ENCODE results near the gene KRTAP2-1. TPM values are rescaled to one million over a fixed set of nuclear protein-coding genes. Genes with fewer than 3 reads are reported as not detected.

Gene KRTAP2-1
- total RNA-seq, 2 donors from 2014 or later: not detected

DNA sequence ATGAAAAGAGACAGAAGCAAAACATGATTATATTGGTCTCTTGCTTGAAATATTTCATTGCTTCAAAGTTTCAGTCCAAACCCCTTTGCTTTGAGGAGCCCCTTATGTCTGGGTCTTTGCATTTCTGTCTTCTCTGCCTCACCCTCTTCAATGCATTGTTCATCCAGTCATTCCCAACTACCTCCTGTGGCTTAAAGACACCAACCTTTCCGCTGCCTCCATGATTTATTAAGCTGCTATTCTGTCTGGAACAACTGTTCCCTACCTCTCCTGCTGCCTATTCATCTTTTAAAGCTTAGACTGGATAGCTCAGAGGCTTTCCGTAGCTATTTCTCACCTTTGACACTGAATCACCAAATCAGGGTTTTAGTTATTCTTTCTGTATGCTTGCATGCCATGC, 49.8 kb downstream of the KRTAP2-1 start:
- Histone ChIP-seq H3K4me3 (no peak overlapping the region), H3K9me3 (no peaks in the 10 kb centered on the region), H3K4me1 (no peaks in the 10 kb centered on the region), H3K27me3 (no peaks in the 10 kb centered on the region), H3K27ac (no peak overlapping the region), H3K36me3 (no peaks in the 10 kb centered on the region)
- TF ChIP-seq, protein P1, sequence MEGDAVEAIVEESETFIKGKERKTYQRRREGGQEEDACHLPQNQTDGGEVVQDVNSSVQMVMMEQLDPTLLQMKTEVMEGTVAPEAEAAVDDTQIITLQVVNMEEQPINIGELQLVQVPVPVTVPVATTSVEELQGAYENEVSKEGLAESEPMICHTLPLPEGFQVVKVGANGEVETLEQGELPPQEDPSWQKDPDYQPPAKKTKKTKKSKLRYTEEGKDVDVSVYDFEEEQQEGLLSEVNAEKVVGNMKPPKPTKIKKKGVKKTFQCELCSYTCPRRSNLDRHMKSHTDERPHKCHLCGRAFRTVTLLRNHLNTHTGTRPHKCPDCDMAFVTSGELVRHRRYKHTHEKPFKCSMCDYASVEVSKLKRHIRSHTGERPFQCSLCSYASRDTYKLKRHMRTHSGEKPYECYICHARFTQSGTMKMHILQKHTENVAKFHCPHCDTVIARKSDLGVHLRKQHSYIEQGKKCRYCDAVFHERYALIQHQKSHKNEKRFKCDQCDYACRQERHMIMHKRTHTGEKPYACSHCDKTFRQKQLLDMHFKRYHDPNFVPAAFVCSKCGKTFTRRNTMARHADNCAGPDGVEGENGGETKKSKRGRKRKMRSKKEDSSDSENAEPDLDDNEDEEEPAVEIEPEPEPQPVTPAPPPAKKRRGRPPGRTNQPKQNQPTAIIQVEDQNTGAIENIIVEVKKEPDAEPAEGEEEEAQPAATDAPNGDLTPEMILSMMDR (IDR thresholded peaks at IDR 0.05): no peak
- no peak for DNase-seq (ENCODE audit: low spot score)

- Histone ChIP-seq H3K4me1 (no peaks in the 10 kb centered on the region), H3K27me3 (no peaks in the 10 kb centered on the region), H3K4me3 (no peak overlapping the region), H3K9me3 (no peaks in the 10 kb centered on the region), H3K27ac (no peak overlapping the region), H3K36me3 (no peaks in the 10 kb centered on the region)
- TF ChIP-seq, protein P1 (IDR thresholded peaks at IDR 0.05): no peak
- no peak for DNase-seq (ENCODE audit: low spot score)
Measured at GRCh38 chr17:40996829-40997228, 50.3 kb downstream of the KRTAP2-1 start.

Other genes starting within 250 kb of the KRTAP2-1 start
- gene KRT28, start 247.4 kb downstream of the KRTAP2-1 start, total RNA-seq: not detected
- 10 to 100 TPM; 18.9 to 21.5 TPM for gene KRT10, start 224.7 kb downstream of the KRTAP2-1 start, total RNA-seq
- not detected for gene KRT12, start 180.1 kb downstream of the KRTAP2-1 start, total RNA-seq
- gene KRT20, start 162.1 kb downstream of the KRTAP2-1 start, total RNA-seq: not detected
- gene KRT23, start 109.7 kb downstream of the KRTAP2-1 start, total RNA-seq: not detected
- not detected for gene KRT39, start 80.4 kb downstream of the KRTAP2-1 start, total RNA-seq
- not detected for gene KRT40, start 63.0 kb downstream of the KRTAP2-1 start, total RNA-seq
- not detected for gene KRTAP3-3, start 53.2 kb downstream of the KRTAP2-1 start, total RNA-seq
- not detected for gene KRTAP3-2, start 47.4 kb downstream of the KRTAP2-1 start, total RNA-seq
- not detected for gene KRTAP3-1, start 38.2 kb downstream of the KRTAP2-1 start, total RNA-seq
- not detected for gene KRTAP1-5, start 20.1 kb downstream of the KRTAP2-1 start, total RNA-seq
- not detected for gene KRTAP1-4, start 17.1 kb downstream of the KRTAP2-1 start, total RNA-seq
- under 1 TPM in 1 of 2 donors, not detected in 1; 0.39 TPM for gene KRTAP1-3, start 12.4 kb downstream of the KRTAP2-1 start, total RNA-seq
- not detected for gene KRTAP1-1, start 5.9 kb downstream of the KRTAP2-1 start, total RNA-seq
- gene KRTAP2-2, start 7.9 kb upstream of the KRTAP2-1 start, total RNA-seq: not detected
- gene KRTAP2-3, start 12.8 kb upstream of the KRTAP2-1 start, total RNA-seq: not detected
- not detected for gene KRTAP2-4, start 18.6 kb upstream of the KRTAP2-1 start, total RNA-seq
- gene KRTAP4-7, start 36.8 kb upstream of the KRTAP2-1 start, total RNA-seq: not detected
- gene KRTAP4-8, start 50.8 kb upstream of the KRTAP2-1 start, total RNA-seq: not detected
- not detected for gene KRTAP4-16, start 54.9 kb upstream of the KRTAP2-1 start, total RNA-seq
- not detected for gene KRTAP4-9, start 58.1 kb upstream of the KRTAP2-1 start, total RNA-seq
- gene KRTAP4-11, start 71.1 kb upstream of the KRTAP2-1 start, total RNA-seq: not detected
- gene KRTAP4-12, start 76.9 kb upstream of the KRTAP2-1 start, total RNA-seq: not detected
- gene KRTAP4-6, start 93.2 kb upstream of the KRTAP2-1 start, total RNA-seq: not detected
- not detected for gene KRTAP4-5, start 102.5 kb upstream of the KRTAP2-1 start, total RNA-seq
- not detected for gene KRTAP4-4, start 113.4 kb upstream of the KRTAP2-1 start, total RNA-seq
- gene KRTAP4-3, start 120.9 kb upstream of the KRTAP2-1 start, total RNA-seq: not detected
- gene KRTAP4-2, start 130.9 kb upstream of the KRTAP2-1 start, total RNA-seq: not detected
- not detected for gene KRTAP4-1, start 137.6 kb upstream of the KRTAP2-1 start, total RNA-seq
- not detected for gene KRTAP9-1, start 142.6 kb upstream of the KRTAP2-1 start, total RNA-seq
- not detected for gene KRTAP9-2, start 179.3 kb upstream of the KRTAP2-1 start, total RNA-seq
- gene KRTAP9-3, start 185.1 kb upstream of the KRTAP2-1 start, total RNA-seq: not detected
- gene KRTAP9-8, start 190.7 kb upstream of the KRTAP2-1 start, total RNA-seq: not detected
- not detected for gene KRTAP9-4, start 202.4 kb upstream of the KRTAP2-1 start, total RNA-seq
- gene KRTAP9-9, start 208.1 kb upstream of the KRTAP2-1 start, total RNA-seq: not detected
- gene KRTAP9-6, start 218.1 kb upstream of the KRTAP2-1 start, total RNA-seq: not detected
- not detected for gene KRTAP9-7, start 228.4 kb upstream of the KRTAP2-1 start, total RNA-seq

All from right atrium auricular region (tissue), 2 donors.